Prostate gland (tissue), 2 donors: Measurements from ENCODE around the gene BCAS3. TPM values are rescaled to one million over a fixed set of nuclear protein-coding genes. Genes with fewer than 3 reads are reported as not detected.

Experiments used
- DNase-seq: peaks from one replicate; pipeline ENCODE4 v3.0.0-alpha.2; 2019; ENCODE audit warnings: low spot score
- H3K27ac ChIP-seq, 2 donors: fragments of 200-600 bp; sonication (generic); 2 replicates each; pipeline ENCODE4 v1.5.1; 2017 to 2019
- H3K27me3 ChIP-seq: fragments of 200-600 bp; sonication (generic); replicated peaks from 2 replicates; pipeline ENCODE4 v1.5.1; 2019; ENCODE audit not compliant: insufficient read depth
- H3K36me3 ChIP-seq, 2 donors: fragments of 200-600 bp; sonication (generic); 1 replicate in 1 of 2; 2 replicates in 1 of 2; pipeline versions ENCODE4 v1.5.1 to v1.8.1; 2017 to 2019
- H3K4me1 ChIP-seq: fragments of 200-600 bp; sonication (generic); replicated peaks from 2 replicates; pipeline ENCODE4 v1.5.1; 2019
- H3K4me3 ChIP-seq, 2 donors: fragments of 200-600 bp; sonication (generic); 2 replicates each; pipeline ENCODE4 v1.5.1; 2017 to 2019
- H3K9me3 ChIP-seq: fragments of 200-600 bp; sonication (generic); 2 replicates; pipeline ENCODE4 v1.5.1; 2017
- POLR2A ChIP-seq: fragments of 450-650 bp; IDR thresholded peaks from one replicate; pipeline ENCODE4 v1.6.1; 2016; ENCODE audit warnings: antibody characterized with exemption, mild to moderate bottlenecking
- POLR2AphosphoS5 ChIP-seq: sonication (generic); formaldehyde crosslinking; IDR thresholded peaks from one replicate; pipeline ENCODE4 v1.6.1; 2017; ENCODE audit warnings: antibody characterized with exemption
- WGBS: methylation state at CpG from one replicate; pipeline ENCODE4 v1.1.5; 2018; 5-methylcytosine and 5-hydroxymethylcytosine counted together
- intact Hi-C: fragments of 100-400 bp; cut with DNase I; formaldehyde crosslinking; loops from one replicate; pipeline ENCODE4 v1.14.2; 2022
- total RNA-seq, 2 donors: library from RNA; depleted of rRNA; stranded (reverse); fragments of >200 nt; gene quantifications; one replicate each; pipeline ENCODE4 v1.1.0, GENCODE V29; 2016
- TF ChIP-seq, protein P1 (sequence below), 4 experiments: fragments of 200-600 bp in 2 of 4; fragments of 450-650 bp in 2 of 4; sonication (generic) in 2 of 4; IDR thresholded peaks; 1 replicate in 3 of 4; 2 replicates in 1 of 4; pipeline ENCODE4 v1.5.1; 2016 to 2019; ENCODE audit warnings: antibody characterized with exemption in 4 of 4, mild to moderate bottlenecking in 2 of 4, moderate library complexity in 2 of 4

Gene BCAS3
- total RNA-seq, 2 donors from 2014 or later = 57.8 to 93.9 TPM

DNA sequence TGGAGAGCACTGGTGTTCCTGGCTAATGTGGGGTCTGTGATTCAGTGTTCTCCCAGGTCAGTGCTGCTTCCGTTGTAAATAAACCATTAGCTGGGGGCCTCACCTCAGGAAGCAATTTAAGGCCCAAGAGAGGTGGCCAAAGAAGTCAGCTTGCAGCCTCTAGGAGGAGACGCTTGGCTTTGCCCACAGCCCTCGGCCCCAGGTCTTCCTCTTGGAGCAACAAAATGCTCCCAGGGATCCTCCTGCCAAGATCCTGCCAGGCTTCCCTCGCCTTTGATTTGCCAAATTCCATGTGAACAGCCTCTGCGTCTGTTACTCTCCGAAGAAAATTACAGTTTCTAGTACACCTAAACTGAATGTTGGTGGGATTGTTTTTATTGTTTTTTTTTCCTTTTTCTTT lies 659.6 kb downstream of the BCAS3 start:
- H3K27me3 ChIP-seq = no peaks in the 10 kb centered on the region
- TF ChIP-seq, protein P1, sequence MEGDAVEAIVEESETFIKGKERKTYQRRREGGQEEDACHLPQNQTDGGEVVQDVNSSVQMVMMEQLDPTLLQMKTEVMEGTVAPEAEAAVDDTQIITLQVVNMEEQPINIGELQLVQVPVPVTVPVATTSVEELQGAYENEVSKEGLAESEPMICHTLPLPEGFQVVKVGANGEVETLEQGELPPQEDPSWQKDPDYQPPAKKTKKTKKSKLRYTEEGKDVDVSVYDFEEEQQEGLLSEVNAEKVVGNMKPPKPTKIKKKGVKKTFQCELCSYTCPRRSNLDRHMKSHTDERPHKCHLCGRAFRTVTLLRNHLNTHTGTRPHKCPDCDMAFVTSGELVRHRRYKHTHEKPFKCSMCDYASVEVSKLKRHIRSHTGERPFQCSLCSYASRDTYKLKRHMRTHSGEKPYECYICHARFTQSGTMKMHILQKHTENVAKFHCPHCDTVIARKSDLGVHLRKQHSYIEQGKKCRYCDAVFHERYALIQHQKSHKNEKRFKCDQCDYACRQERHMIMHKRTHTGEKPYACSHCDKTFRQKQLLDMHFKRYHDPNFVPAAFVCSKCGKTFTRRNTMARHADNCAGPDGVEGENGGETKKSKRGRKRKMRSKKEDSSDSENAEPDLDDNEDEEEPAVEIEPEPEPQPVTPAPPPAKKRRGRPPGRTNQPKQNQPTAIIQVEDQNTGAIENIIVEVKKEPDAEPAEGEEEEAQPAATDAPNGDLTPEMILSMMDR (IDR thresholded peaks at IDR 0.05) = no peak
- no peak for TF ChIP-seq POLR2AphosphoS5
- no peak for TF ChIP-seq POLR2A
- DNase-seq = no peak
- no peaks in the 10 kb centered on the region for H3K9me3 ChIP-seq
- H3K27ac ChIP-seq = peak overlapping the region in 1 of 2 donors; percentile 32
- H3K4me3 ChIP-seq = no peak overlapping the region
- intact Hi-C loops = no loop called here
- peaks cover 10% of the 10 kb centered on the region for H3K4me1 ChIP-seq
- no peaks in the 10 kb centered on the region for H3K36me3 ChIP-seq
- 19% methylated on average over 6 of the region's 6 CpGs for WGBS

DNA sequence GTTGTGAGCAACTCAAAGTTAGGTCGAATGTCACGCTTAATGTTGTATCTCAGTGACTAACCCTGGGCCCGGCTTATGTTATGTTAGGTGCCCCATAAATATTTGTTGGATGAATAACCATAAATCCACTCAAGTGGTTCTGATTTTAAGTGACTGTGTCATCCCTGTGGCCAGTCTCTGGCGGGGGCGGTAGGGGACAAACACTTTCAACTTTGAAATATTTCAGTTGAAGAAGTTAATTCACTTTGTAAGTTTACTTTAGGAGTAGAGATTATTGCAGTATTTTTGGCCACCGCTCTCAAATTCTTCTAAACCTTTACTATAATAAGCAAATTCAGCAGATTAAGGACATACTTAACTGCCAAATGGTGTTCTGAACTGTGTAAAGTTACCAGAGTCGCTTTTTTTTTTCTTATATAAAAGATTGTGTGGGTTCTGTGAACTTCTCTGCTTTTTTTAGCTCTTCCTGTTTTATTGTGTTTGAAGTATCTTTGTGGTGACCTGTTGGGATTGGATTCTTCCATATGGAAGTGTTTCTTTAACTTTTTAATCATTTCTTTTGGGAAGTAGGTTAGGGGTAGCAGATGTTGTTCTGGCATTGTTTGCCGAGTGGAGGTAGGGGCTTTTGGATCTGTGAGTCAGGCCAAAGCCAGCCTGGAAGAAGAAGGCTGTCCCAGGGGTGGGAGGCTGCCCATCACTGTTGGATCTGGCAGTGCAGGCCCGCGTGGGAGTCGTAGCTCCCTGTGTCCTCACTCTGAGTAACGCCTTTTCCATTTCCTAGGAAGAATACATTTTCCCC lies 660.5 kb downstream of the BCAS3 start:
- H3K36me3 ChIP-seq = no peaks in the 10 kb centered on the region
- no peak overlapping the region for H3K27ac ChIP-seq
- no peaks in the 10 kb centered on the region for H3K9me3 ChIP-seq
- no peaks in the 10 kb centered on the region for H3K27me3 ChIP-seq
- intact Hi-C loops = no loop called here
- H3K4me3 ChIP-seq = no peak overlapping the region
- no peak for TF ChIP-seq POLR2AphosphoS5
- WGBS = 42% methylated on average over 12 of the region's 12 CpGs
- no peak for DNase-seq
- peaks cover 10% of the 10 kb centered on the region for H3K4me1 ChIP-seq

DNA sequence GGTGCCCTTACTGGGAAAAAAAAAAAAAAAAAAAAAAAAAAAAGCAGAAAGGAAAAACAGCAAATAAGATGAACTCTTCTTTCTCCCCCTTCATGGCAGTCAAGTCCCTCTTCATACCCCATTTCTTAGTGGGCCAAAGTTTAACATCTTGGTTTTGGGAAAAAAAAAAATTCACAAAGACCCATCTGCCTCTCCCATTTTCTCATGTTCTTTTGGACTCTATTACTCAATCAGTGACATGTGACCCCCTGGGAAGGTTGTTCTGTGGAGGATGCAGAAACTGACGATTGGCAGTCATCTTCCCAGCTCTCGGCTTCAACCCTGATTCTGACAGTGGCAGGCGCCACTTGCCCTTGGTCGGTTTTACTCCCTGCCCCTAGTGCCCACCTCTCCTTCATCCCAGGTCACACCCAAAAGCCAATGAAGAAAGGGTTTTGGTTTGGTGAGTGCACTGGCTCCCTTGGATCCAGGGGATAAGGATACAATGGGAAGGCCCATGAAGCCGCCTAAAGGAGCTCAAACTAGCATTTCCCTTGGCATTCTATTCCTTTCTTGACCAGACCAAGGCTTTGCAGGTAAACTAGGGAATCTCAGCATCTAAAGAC lies 661.3 kb downstream of the BCAS3 start:
- Histone ChIP-seq H3K36me3 (no peaks in the 10 kb centered on the region), H3K27me3 (no peaks in the 10 kb centered on the region), H3K4me3 (no peak overlapping the region), H3K4me1 (peaks cover 10% of the 10 kb centered on the region), H3K27ac (no peak overlapping the region), H3K9me3 (no peaks in the 10 kb centered on the region)
- no peak for TF ChIP-seq POLR2A
- TF ChIP-seq POLR2AphosphoS5 = no peak
- TF ChIP-seq, protein P1 (IDR thresholded peaks at IDR 0.05) = no peak
- WGBS = 86% methylated on average over 5 of the region's 5 CpGs
- no peak for DNase-seq
- intact Hi-C loops = no loop called here

DNA sequence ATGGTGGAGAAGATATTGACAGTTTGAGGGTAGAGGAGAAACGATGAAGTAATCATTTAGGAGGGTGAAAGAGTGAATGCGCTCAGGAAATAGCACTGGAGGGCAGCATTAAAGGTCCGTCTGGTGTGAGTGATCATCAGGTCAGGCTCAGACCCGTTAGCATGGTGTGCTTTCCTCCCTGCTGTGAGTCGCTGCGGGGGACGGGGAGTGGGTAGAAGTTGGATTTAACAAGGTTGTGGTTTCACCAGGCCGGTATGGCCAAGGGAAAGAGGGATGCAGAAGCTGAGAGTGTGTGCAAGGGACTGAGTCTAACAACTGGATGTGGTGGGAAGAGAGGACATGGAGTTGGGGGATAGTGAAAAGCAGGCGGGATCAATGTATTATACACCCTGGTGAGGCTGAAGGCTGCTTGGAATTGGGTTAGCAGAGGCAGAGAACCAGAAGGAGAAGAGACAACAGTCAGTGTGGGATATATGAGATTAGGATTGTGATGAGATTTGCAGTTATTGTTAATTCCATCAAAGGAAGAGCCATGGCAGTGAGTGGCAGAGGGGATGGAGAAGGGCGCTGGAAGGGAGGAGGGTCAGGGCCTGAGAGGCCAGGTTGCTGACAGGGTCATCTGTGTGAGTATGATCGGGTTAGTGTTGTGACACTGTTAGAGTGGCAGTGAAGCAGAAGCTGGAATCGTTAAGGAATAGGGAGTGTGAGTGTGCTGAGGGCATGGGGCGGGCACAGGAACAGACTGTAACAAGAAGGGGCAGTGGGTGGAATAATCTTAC lies 663.0 kb downstream of the BCAS3 start:
- Histone ChIP-seq H3K4me3 (no peak overlapping the region), H3K36me3 (no peaks in the 10 kb centered on the region), H3K27me3 (no peaks in the 10 kb centered on the region), H3K4me1 (peaks cover 10% of the 10 kb centered on the region), H3K9me3 (no peaks in the 10 kb centered on the region), H3K27ac (no peak overlapping the region)
- intact Hi-C loops = no loop called here
- 89% methylated on average over 13 of the region's 13 CpGs for WGBS
- TF ChIP-seq, protein P1 (IDR thresholded peaks at IDR 0.05) = no peak
- TF ChIP-seq POLR2A = no peak
- TF ChIP-seq POLR2AphosphoS5 = no peak
- no peak for DNase-seq

DNA sequence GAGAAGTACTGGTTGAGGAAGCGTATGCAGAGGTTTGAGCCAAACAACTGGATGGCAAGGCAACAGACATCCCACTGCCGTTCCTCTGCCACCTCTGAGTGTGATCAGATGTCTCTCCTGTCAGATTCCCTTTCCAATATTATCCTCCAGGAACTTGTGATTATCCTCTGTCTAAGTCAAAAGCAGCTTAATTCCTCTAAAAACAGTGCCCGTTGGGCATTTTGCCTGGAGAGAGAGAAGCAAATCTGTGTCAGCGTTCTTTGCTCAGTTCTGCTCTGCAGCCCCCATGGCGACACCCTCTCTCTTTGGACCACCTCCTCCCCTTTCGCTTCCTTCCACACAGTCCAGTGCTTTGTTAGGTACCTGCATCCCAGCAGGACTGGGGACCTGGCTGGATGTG lies 665.9 kb downstream of the BCAS3 start:
- TF ChIP-seq POLR2AphosphoS5 = no peak
- TF ChIP-seq POLR2A = no peak
- TF ChIP-seq, protein P1 (IDR thresholded peaks at IDR 0.05) = no peak
- 78% methylated on average over 6 of the region's 6 CpGs for WGBS
- Histone ChIP-seq H3K27me3 (no peaks in the 10 kb centered on the region), H3K27ac (no peak overlapping the region), H3K4me3 (no peak overlapping the region), H3K4me1 (no peaks in the 10 kb centered on the region), H3K9me3 (no peaks in the 10 kb centered on the region), H3K36me3 (no peaks in the 10 kb centered on the region)
- intact Hi-C loops = no loop called here
- DNase-seq = no peak
